HCT116 (cell line): Measurements from ENCODE around the gene TMEM11. TPM values are rescaled to one million over a fixed set of nuclear protein-coding genes. Genes with fewer than 3 reads are reported as not detected.

ENCODE experiments used
- ATAC-seq: fragments of 200-7000 bp; cut with Tn5 transposase; 2 replicates; pipeline ENCODE4 v1.9.1; 2020; ENCODE audit warnings: mild to moderate bottlenecking, moderate library complexity
- BruUV-seq: library from RNA; stranded (reverse); fragments of 400-500 nt; replicated peaks from 2 replicates; lab custom pipeline; 2021; lab: Mats Ljungman, UMichigan
- CTCF ChIA-PET: fragments of 300-600 bp; sonication (Branson Sonifier 250); formaldehyde crosslinking; loops from one replicate; lab custom pipeline; 2021; ENCODE audit warnings: antibody characterized with exemption; lab: Charles Lee
- POLR2A ChIA-PET: fragments of 300-600, 350-600 bp; sonication (Branson Sonifier 250); formaldehyde crosslinking; loops from one replicate; lab custom pipeline; 2021; ENCODE audit warnings: antibody characterized with exemption; lab: Charles Lee
- RAD21 ChIA-PET, 2 experiments: fragments of 300-600 bp; sonication (Branson Sonifier 250); formaldehyde crosslinking; loops; one replicate each; lab custom pipeline; 2023; ENCODE audit warnings: low total read pairs in 2 of 2; ENCODE audit not compliant: uncharacterized antibody in 2 of 2, unreplicated experiment in 2 of 2, low non-redundant PET in 1 of 2; lab: Charles Lee
- DNase-seq: peaks from one replicate; pipeline ENCODE4 v3.0.0-alpha.2; 2010; ENCODE audit warnings: low read depth, low spot score
- H2AFZ ChIP-seq: fragments of 200-600 bp; shearing (Covaris generic), sonication (generic); 2 replicates; pipeline ENCODE4 v1.6.1; 2017; ENCODE audit warnings: low read depth, mixed run types, mixed read lengths, antibody characterized with exemption, low read length; ENCODE audit not compliant: poor library complexity, severe bottlenecking
- H3K27ac ChIP-seq: 2 replicates; pipeline ENCODE4 v1.5.1; 2012; ENCODE audit warnings: low read depth, low read length
- H3K27me3 ChIP-seq: fragments of 200-600 bp; sonication (generic); 2 replicates; pipeline ENCODE4 v1.6.1; 2016; ENCODE audit warnings: mixed run types, low read length, mixed read lengths; ENCODE audit not compliant: insufficient read depth
- H3K36me3 ChIP-seq, 2 experiments: fragments of 200-500 bp in 1 of 2; fragments of 200-600 bp in 1 of 2; sonication (Bioruptor generic) in 1 of 2; sonication (generic) in 1 of 2; 2 replicates each; pipeline versions ENCODE4 v1.5.1 to v1.6.1; 2014 to 2016; ENCODE audit warnings: low read length in 2 of 2, inconsistent platforms in 1 of 2, mixed read lengths in 1 of 2, mixed run types in 1 of 2; ENCODE audit not compliant: insufficient read depth in 2 of 2, control insufficient read depth in 1 of 2
- H3K4me1 ChIP-seq, 2 experiments: fragments of 200-600 bp in 1 of 2; sonication (generic) in 1 of 2; 2 replicates each; pipeline versions ENCODE4 v1.5.1 to v1.6.1; 2012 to 2017; ENCODE audit warnings: low read length in 2 of 2, inconsistent platforms in 1 of 2, mild to moderate bottlenecking in 1 of 2, mixed read lengths in 1 of 2, mixed run types in 1 of 2, moderate library complexity in 1 of 2; ENCODE audit not compliant: insufficient read depth in 2 of 2, control insufficient read depth in 1 of 2
- H3K4me2 ChIP-seq: fragments of 200-600 bp; sonication (generic); 2 replicates; pipeline ENCODE4 v1.6.1; 2017; ENCODE audit warnings: mixed run types, low read length, mixed read lengths
- H3K4me3 ChIP-seq, 2 experiments: fragments of 200-600 bp in 1 of 2; sonication (generic) in 1 of 2; replicated peaks in 1 of 2; 2 replicates each; pipeline ENCODE4 v1.5.1; 2011 to 2016; ENCODE audit warnings: low read length in 2 of 2, control low read depth in 1 of 2, low read depth in 1 of 2, mild to moderate bottlenecking in 1 of 2, mixed read lengths in 1 of 2, mixed run types in 1 of 2
- H3K79me2 ChIP-seq: fragments of 200-600 bp; sonication (generic); 2 replicates; pipeline ENCODE4 v1.6.1; 2017; ENCODE audit warnings: mild to moderate bottlenecking, mixed run types, low read length, moderate library complexity, mixed read lengths; ENCODE audit not compliant: insufficient read depth
- H3K9ac ChIP-seq: fragments of 200-600 bp; sonication (generic); 2 replicates; pipeline ENCODE4 v1.6.1; 2016; ENCODE audit warnings: low read length, mixed read lengths
- H3K9me2 ChIP-seq: fragments of 200-600 bp; sonication (generic), shearing (Covaris generic); 2 replicates; pipeline ENCODE4 v1.6.1; 2017; ENCODE audit warnings: mixed run types, mild to moderate bottlenecking, moderate library complexity; ENCODE audit not compliant: insufficient read depth
- H3K9me3 ChIP-seq, 2 experiments: fragments of 200-500 bp in 1 of 2; fragments of 200-600 bp in 1 of 2; sonication (Bioruptor generic) in 1 of 2; sonication (generic) in 1 of 2; 2 replicates each; pipeline ENCODE4 v1.6.1; 2014 to 2017; ENCODE audit warnings: low read length in 2 of 2, mixed read lengths in 2 of 2, inconsistent platforms in 1 of 2, low read depth in 1 of 2, mild to moderate bottlenecking in 1 of 2, mixed run types in 1 of 2, moderate library complexity in 1 of 2; ENCODE audit not compliant: control insufficient read depth in 1 of 2, insufficient read depth in 1 of 2
- H4K20me1 ChIP-seq: fragments of 200-600 bp; sonication (generic), shearing (Covaris generic); 2 replicates; pipeline ENCODE4 v1.6.1; 2017; ENCODE audit warnings: mixed run types, mild to moderate bottlenecking, moderate library complexity; ENCODE audit not compliant: insufficient read depth
- CBX3 ChIP-seq: IDR thresholded peaks from 2 replicates; pipeline ENCODE4 v1.6.1; 2012; ENCODE audit warnings: low read depth
- CEBPB ChIP-seq: IDR thresholded peaks from 2 replicates; pipeline ENCODE4 v1.6.1; 2012; ENCODE audit warnings: low read depth
- EGR1 ChIP-seq: IDR thresholded peaks from 2 replicates; pipeline ENCODE4 v1.6.1; 2012; ENCODE audit warnings: low read depth
- ELF1 ChIP-seq: IDR thresholded peaks from 2 replicates; pipeline ENCODE4 v1.6.1; 2012; ENCODE audit warnings: low read depth, borderline replicate concordance
- EZH2 ChIP-seq: fragments of 200-600 bp; sonication (generic); IDR thresholded peaks from 2 replicates; pipeline ENCODE4 v1.6.1; 2017; ENCODE audit warnings: antibody characterized with exemption, mixed run types
- EZH2phosphoT487 ChIP-seq: fragments of 200-600 bp; IDR thresholded peaks from 2 replicates; pipeline ENCODE4 v1.6.1; 2018; ENCODE audit warnings: antibody characterized with exemption, borderline replicate concordance
- FOSL1 ChIP-seq: IDR thresholded peaks from 2 replicates; pipeline ENCODE4 v1.6.1; 2012; ENCODE audit warnings: low read depth
- JUND ChIP-seq: IDR thresholded peaks from 2 replicates; pipeline ENCODE4 v1.6.1; 2012
- POLR2A ChIP-seq: IDR thresholded peaks from 2 replicates; pipeline ENCODE4 v1.7.0; 2011; ENCODE audit warnings: borderline replicate concordance; ENCODE audit not compliant: insufficient read depth, insufficient read length; ENCODE audit errors: extremely low read depth
- POLR2AphosphoS5 ChIP-seq: IDR thresholded peaks from 2 replicates; pipeline ENCODE4 v1.6.1; 2011; ENCODE audit warnings: mild to moderate bottlenecking, low read depth, low read length, moderate library complexity
- RAD21 ChIP-seq: IDR thresholded peaks from 2 replicates; pipeline ENCODE4 v1.6.1; 2012; ENCODE audit warnings: low read depth, mild to moderate bottlenecking
- SIN3A ChIP-seq: IDR thresholded peaks from 2 replicates; pipeline ENCODE4 v1.6.1; 2012; ENCODE audit warnings: low read depth
- SP1 ChIP-seq: IDR thresholded peaks from 2 replicates; pipeline ENCODE4 v1.6.1; 2012; ENCODE audit warnings: low read depth
- SRF ChIP-seq: IDR thresholded peaks from 2 replicates; pipeline ENCODE4 v1.6.1; 2012; ENCODE audit warnings: low read depth
- TCF7L2 ChIP-seq: IDR thresholded peaks from 2 replicates; pipeline ENCODE4 v1.7.0; 2011; ENCODE audit warnings: borderline replicate concordance, inconsistent platforms; ENCODE audit not compliant: insufficient read depth, insufficient read length; ENCODE audit errors: extremely low read depth
- ZFX ChIP-seq: fragments of 450-650 bp; IDR thresholded peaks from 2 replicates; pipeline ENCODE4 v1.6.1; 2017
- intact Hi-C: fragments of 100-400 bp; cut with micrococcal nuclease; formaldehyde crosslinking; loops from 2 replicates; pipeline ENCODE4 v1.10.0; 2022
- total RNA-seq: library from RNA; stranded (reverse); gene quantifications from one replicate; pipeline ENCODE4 v1.2.1, GENCODE V29; 2021; ENCODE audit not compliant: unreplicated experiment
- TF ChIP-seq, protein P1 (sequence below), 3 experiments: fragments of 200-600 bp in 1 of 3; sonication (generic) in 1 of 3; IDR thresholded peaks in 2 of 3; conservative IDR thresholded peaks in 1 of 3; 2 replicates each; pipeline ENCODE4 v1.5.1; 2012 to 2017; ENCODE audit warnings: low read depth in 2 of 3, low read length in 2 of 3, antibody characterized with exemption in 1 of 3, borderline replicate concordance in 1 of 3, control low read depth in 1 of 3, mild to moderate bottlenecking in 1 of 3, mixed read lengths in 1 of 3, mixed run types in 1 of 3, moderate library complexity in 1 of 3; ENCODE audit not compliant: insufficient read depth in 1 of 3
- TF ChIP-seq, protein P2 (sequence below): IDR thresholded peaks from 2 replicates; pipeline ENCODE4 v1.6.1; 2012; ENCODE audit warnings: low read depth
- TF ChIP-seq, protein P3 (sequence below): IDR thresholded peaks from 2 replicates; pipeline ENCODE4 v1.6.1; 2011; ENCODE audit warnings: mild to moderate bottlenecking, low read length, moderate library complexity; ENCODE audit not compliant: insufficient replicate concordance; ENCODE audit errors: extremely low read depth
- TF ChIP-seq, protein P4 (sequence below): IDR thresholded peaks from 2 replicates; pipeline ENCODE4 v1.6.1; 2012

TMEM11 gene
- total RNA-seq, 1 experiment from 2014 or later, result 31.0 TPM

DNA sequence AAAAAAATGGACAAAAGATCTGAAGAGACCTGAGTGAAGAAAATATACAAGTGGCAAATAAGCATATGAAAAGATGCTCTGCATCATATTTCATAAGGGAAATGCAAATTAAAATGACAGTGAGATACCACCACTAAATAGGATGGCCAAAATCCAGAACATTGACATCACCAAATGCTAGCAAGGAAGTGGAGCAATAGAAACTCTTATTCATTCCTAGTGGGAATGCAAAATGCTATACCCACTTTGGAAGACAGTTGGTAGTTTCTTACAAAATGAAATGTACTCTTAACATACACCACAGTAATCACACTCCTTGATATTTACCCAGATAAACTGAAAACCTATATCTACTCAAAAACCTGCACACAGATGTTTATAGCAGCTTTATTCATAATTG, 53.6 kb downstream of the TMEM11 start:
- Histone ChIP-seq H2AFZ (no peak overlapping the region), H4K20me1 (0 out of 2 replicates have a peak, but pooled peaks cover 3% of the 10 kb centered on the region), H3K9me3 (no peaks in the 10 kb centered on the region), H3K9ac (no peak overlapping the region), H3K4me1 (no peaks in the 10 kb centered on the region), H3K9me2 (peaks cover 4% of the 10 kb centered on the region; the same call in 1 of the 2 replicates), H3K4me2 (no peak overlapping the region), H3K27ac (no peak overlapping the region), H3K36me3 (no peaks in the 10 kb centered on the region), H3K27me3 (no peaks in the 10 kb centered on the region), H3K79me2 (no peaks in the 10 kb centered on the region), H3K4me3 (no peak overlapping the region)
- no peak for DNase-seq
- TF ChIP-seq, protein P1, sequence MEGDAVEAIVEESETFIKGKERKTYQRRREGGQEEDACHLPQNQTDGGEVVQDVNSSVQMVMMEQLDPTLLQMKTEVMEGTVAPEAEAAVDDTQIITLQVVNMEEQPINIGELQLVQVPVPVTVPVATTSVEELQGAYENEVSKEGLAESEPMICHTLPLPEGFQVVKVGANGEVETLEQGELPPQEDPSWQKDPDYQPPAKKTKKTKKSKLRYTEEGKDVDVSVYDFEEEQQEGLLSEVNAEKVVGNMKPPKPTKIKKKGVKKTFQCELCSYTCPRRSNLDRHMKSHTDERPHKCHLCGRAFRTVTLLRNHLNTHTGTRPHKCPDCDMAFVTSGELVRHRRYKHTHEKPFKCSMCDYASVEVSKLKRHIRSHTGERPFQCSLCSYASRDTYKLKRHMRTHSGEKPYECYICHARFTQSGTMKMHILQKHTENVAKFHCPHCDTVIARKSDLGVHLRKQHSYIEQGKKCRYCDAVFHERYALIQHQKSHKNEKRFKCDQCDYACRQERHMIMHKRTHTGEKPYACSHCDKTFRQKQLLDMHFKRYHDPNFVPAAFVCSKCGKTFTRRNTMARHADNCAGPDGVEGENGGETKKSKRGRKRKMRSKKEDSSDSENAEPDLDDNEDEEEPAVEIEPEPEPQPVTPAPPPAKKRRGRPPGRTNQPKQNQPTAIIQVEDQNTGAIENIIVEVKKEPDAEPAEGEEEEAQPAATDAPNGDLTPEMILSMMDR (IDR thresholded peaks at IDR 0.05 in 2 of 3, conservative IDR thresholded peaks at IDR 0.05 in 1 of 3; ENCODE audit: borderline replicate concordance in 1 of 3, insufficient read depth in 1 of 3, low read depth in 2 of 3, low read length in 2 of 3), result no peak
- TF ChIP-seq ZFX (no peak), ELF1 (no peak), SRF (no peak), RAD21 (no peak), CEBPB (no peak), EZH2phosphoT487 (no peak), JUND (no peak), POLR2A (no peak), FOSL1 (no peak), EGR1 (no peak), EZH2 (no peak), POLR2AphosphoS5 (no peak), TCF7L2 (no peak), SIN3A (no peak), SP1 (no peak), CBX3 (no peak)
- TF ChIP-seq, protein P2, sequence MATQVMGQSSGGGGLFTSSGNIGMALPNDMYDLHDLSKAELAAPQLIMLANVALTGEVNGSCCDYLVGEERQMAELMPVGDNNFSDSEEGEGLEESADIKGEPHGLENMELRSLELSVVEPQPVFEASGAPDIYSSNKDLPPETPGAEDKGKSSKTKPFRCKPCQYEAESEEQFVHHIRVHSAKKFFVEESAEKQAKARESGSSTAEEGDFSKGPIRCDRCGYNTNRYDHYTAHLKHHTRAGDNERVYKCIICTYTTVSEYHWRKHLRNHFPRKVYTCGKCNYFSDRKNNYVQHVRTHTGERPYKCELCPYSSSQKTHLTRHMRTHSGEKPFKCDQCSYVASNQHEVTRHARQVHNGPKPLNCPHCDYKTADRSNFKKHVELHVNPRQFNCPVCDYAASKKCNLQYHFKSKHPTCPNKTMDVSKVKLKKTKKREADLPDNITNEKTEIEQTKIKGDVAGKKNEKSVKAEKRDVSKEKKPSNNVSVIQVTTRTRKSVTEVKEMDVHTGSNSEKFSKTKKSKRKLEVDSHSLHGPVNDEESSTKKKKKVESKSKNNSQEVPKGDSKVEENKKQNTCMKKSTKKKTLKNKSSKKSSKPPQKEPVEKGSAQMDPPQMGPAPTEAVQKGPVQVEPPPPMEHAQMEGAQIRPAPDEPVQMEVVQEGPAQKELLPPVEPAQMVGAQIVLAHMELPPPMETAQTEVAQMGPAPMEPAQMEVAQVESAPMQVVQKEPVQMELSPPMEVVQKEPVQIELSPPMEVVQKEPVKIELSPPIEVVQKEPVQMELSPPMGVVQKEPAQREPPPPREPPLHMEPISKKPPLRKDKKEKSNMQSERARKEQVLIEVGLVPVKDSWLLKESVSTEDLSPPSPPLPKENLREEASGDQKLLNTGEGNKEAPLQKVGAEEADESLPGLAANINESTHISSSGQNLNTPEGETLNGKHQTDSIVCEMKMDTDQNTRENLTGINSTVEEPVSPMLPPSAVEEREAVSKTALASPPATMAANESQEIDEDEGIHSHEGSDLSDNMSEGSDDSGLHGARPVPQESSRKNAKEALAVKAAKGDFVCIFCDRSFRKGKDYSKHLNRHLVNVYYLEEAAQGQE, result no peak
- TF ChIP-seq, protein P3, sequence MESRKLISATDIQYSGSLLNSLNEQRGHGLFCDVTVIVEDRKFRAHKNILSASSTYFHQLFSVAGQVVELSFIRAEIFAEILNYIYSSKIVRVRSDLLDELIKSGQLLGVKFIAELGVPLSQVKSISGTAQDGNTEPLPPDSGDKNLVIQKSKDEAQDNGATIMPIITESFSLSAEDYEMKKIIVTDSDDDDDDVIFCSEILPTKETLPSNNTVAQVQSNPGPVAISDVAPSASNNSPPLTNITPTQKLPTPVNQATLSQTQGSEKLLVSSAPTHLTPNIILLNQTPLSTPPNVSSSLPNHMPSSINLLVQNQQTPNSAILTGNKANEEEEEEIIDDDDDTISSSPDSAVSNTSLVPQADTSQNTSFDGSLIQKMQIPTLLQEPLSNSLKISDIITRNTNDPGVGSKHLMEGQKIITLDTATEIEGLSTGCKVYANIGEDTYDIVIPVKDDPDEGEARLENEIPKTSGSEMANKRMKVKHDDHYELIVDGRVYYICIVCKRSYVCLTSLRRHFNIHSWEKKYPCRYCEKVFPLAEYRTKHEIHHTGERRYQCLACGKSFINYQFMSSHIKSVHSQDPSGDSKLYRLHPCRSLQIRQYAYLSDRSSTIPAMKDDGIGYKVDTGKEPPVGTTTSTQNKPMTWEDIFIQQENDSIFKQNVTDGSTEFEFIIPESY, result no peak
- TF ChIP-seq, protein P4, sequence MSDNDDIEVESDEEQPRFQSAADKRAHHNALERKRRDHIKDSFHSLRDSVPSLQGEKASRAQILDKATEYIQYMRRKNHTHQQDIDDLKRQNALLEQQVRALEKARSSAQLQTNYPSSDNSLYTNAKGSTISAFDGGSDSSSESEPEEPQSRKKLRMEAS, result no peak
- RAD21 ChIA-PET, result no interaction called here
- no TSS peak for BruUV-seq
- ATAC-seq, result no peak
- CTCF ChIA-PET, result no interaction called here
- POLR2A ChIA-PET, result no interaction called here
- intact Hi-C loops, result no loop called here
